AG10803 (cell line): ENCODE results near the gene DYDC1.

Experiments used
- DNase-seq: peaks from one replicate; pipeline ENCODE4 v3.0.0; 2010; ENCODE audit warnings: low read depth
- H3K4me3 ChIP-seq: 2 replicates; pipeline ENCODE4 v1.5.1; 2011; ENCODE audit warnings: mild to moderate bottlenecking, low read length, control low read depth
- TF ChIP-seq, protein P1 (sequence below): conservative IDR thresholded peaks from 2 replicates; pipeline ENCODE4 v1.5.1; 2011; ENCODE audit warnings: mild to moderate bottlenecking, low read length, control low read depth, inconsistent platforms

The DYDC1 gene

DNA sequence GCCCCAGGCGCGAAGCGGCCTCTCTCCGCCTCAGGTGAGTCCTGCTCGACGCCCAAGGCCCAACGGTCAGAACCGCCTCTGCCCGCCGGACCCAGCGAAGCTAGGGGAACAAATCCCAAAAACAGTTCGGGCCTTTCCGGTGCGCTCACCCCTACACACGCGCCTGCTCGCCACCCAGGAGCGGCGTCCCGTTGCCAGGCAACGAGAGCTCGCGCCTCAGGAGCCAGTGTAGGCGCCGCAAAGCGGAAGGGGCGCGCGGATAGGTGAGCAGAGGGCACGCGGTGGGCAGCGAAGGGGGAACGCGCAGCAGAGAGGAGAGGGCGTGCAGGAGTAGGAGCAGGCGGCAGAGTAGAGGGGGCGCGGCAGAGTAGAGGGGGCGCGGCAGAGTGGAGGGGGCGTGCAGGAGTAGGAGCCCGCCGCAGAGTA is at the start of gene DYDC1, which contains the start of gene DYDC2:
TSS of gene DYDC1 (minus strand) at position 193 of the 426 bp plus-strand sequence. CDS start 4,154 bp downstream, outside the sequence.
TSS of gene DYDC2 (plus strand) at position 219 of the 426 bp plus-strand sequence. CDS start 5,663 bp downstream, outside the sequence.
- TF ChIP-seq, protein P1, sequence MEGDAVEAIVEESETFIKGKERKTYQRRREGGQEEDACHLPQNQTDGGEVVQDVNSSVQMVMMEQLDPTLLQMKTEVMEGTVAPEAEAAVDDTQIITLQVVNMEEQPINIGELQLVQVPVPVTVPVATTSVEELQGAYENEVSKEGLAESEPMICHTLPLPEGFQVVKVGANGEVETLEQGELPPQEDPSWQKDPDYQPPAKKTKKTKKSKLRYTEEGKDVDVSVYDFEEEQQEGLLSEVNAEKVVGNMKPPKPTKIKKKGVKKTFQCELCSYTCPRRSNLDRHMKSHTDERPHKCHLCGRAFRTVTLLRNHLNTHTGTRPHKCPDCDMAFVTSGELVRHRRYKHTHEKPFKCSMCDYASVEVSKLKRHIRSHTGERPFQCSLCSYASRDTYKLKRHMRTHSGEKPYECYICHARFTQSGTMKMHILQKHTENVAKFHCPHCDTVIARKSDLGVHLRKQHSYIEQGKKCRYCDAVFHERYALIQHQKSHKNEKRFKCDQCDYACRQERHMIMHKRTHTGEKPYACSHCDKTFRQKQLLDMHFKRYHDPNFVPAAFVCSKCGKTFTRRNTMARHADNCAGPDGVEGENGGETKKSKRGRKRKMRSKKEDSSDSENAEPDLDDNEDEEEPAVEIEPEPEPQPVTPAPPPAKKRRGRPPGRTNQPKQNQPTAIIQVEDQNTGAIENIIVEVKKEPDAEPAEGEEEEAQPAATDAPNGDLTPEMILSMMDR, result no peak
- no peak for DNase-seq
- H3K4me3 ChIP-seq, result no peak within 1 kb of the TSS

DNA sequence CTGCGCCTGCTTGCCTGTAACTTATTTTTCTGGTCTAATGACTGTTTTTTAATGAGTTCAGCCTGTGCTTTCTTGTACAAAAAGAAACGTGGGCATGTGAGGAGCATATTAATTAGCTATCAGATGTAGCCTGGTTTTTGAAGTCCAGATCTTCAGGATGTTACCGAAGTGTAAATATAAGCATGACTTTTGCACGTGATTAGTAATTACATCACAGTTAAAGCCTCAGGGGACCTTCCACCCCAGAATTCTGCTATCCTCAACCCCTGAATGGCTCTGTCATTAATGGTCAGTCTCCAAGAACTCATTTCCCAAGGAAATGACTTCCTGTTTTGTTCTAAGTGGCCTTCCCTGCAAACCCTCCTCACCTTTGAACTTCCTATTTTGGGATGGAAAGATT is 49.6 kb upstream of the DYDC1 start:
- no peak overlapping the region for H3K4me3 ChIP-seq
- TF ChIP-seq, protein P1, result no peak
- no peak for DNase-seq

DNA sequence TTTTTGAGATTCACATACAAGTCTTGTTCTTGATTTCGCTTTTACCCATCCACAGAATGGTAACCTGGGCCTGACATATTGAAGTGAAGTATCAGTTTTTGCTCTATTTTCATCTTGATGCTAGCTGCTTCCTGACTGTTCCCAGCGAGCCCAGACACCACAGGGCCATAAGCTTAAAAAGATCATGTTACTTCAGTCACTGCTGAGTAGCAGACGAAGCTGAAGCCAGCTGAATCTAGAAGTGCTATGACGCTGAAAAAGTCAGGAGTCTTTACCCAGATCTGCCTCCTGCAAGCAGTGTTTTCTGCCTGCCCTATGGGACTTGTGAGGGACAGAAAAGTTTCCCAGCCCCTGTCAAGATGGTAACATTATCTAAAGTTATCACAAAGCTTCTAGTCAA is 49.1 kb upstream of the DYDC1 start:
- no peak overlapping the region for H3K4me3 ChIP-seq
- no peak for DNase-seq
- TF ChIP-seq, protein P1, result no peak

DNA sequence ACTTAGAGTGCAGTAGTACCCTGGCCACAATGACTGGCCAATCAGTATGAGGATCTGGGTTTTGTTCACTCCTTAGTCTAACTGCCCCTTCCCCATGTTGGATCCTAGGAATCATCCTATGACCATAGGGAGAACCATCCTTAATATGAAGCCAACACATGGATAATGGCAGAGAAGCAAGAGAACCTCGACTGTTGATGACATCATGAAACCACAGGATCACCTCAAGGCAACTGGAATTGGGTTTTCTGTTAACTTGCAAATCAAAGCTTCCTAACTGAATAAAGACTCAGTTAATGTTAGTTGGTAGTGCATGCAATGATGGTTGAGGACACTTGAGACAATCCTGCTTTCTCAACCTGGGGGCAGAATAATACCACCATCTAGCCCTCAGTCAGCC is 48.5 kb upstream of the DYDC1 start:
- no peak for DNase-seq
- TF ChIP-seq, protein P1, result no peak
- H3K4me3 ChIP-seq, result no peak overlapping the region

DNA sequence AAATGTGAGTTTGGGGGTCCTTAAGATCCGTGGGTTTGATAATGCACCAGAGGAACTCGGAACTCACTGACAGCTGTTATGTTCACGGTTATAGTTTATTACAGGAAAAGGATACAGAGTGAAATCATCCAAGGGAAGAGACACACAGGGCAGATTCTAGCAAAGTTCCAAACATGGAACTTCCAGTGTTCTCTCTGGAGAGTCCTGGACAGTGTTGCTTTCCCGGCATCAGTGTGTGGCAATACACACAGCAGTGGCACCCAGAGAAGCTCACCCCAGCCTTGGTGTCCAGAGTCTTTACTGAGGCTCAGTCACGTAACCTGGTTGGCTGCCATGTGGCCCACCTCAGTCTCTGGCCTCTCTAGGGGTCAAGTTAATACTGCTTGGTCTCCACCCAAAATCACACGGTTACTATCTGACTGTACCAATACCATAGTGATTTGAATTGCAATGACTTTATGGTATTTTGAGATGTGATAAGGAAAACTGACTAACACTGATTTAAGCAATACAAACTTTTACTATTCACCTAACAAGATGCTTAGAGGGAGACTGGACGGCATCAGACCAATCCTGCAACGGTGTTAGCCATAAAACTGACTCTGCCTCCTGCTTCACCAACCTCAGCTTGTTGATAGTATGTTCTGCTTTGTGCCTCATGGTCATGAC is 43.7 kb upstream of the DYDC1 start:
- TF ChIP-seq, protein P1, result no peak
- H3K4me3 ChIP-seq, result no peak overlapping the region
- DNase-seq, result no peak

DNA sequence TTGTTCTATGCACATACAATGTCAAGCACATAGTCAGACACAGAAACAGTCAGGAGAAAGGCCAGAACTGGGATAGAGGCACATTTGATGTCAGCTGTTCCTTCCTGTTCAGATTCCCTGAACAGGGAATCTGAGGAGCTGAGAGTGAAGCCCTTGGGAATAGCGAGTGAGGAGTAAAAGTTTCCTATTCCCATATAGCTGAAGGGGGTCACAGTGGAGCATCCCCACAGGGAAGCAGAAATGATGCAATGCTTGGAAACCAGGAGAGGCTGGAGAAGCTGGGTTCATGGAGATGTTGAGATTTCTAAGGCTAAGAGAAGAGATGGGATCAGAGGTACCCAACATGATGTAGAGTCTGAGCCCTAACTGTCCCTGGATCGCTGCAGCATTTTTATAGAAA is 40.5 kb upstream of the DYDC1 start:
- no peak overlapping the region for H3K4me3 ChIP-seq
- no peak for DNase-seq
- TF ChIP-seq, protein P1, result no peak

DNA sequence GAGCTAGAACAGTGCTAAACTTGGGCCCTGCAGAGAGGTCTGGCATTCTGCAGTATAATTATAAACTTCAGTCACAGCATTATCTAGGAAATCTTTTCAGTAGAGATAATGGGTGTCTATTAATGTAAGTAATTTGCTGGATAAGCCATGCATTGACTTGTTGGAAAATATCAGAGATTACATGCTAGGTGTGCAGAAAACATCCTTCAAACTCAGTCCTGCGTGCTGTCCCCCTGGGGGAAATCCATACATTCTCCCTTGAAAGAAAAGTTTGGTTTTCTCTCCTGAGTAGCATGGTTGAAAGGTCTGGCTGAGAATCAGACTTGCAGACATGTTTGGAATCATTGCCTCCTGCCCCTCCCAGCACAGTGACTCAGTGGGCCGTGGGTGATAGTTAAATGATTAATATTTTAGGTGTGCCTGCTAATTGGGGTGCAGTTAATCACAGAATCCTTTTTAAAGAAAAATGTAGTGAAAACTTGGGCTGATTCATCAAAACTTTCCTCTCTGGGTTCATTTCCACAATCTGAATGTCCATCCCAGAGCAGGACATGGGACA is 37.9 kb upstream of the DYDC1 start:
- H3K4me3 ChIP-seq, result no peak overlapping the region
- DNase-seq, result no peak
- TF ChIP-seq, protein P1, result no peak
